Stimulated activated CD8-positive, alpha-beta memory T cell treated with anti-CD3 and anti-CD28 coated beads, Interleukin-15, amount 100 ng/mL, for 48 hours (primary cell): ENCODE data around the gene MYO9B.
"Not testable (repeated sequence)": the region's sequence is repeated elsewhere in the genome, so short reads cannot be mapped to it uniquely, and the experiment has no call there.

Experiments used
- DNase-seq, 2 donors: peaks; one replicate each; pipeline ENCODE4 v3.0.0-alpha.2; 2020; ENCODE audit warnings: low read depth in 2 of 2

Gene MYO9B

GRCh38 chr19:17145546-17146497 lies 70.2 kb downstream of the MYO9B start:
- DNase-seq: no peak

- no peak for DNase-seq
These were observed 72.6 kb downstream of the MYO9B start for GRCh38 chr19:17148130-17148529.

GRCh38 chr19:17149393-17150135 lies 74.0 kb downstream of the MYO9B start:
- DNase-seq: no peak

- no peak for DNase-seq
These were observed 78.4 kb downstream of the MYO9B start for GRCh38 chr19:17153996-17154395.

- no peak for DNase-seq
These were observed 79.7 kb downstream of the MYO9B start for GRCh38 chr19:17155251-17155650.

- no peak for DNase-seq
These were observed 80.8 kb downstream of the MYO9B start for GRCh38 chr19:17156296-17156946.

GRCh38 chr19:17156947-17157302 lies 81.3 kb downstream of the MYO9B start:
- DNase-seq: no peak

GRCh38 chr19:17158584-17158983 lies 83.0 kb downstream of the MYO9B start:
- DNase-seq: no peak

- no peak for DNase-seq
These were observed 84.2 kb downstream of the MYO9B start for GRCh38 chr19:17159466-17160393.

GRCh38 chr19:17160908-17161307 lies 85.3 kb downstream of the MYO9B start:
- no peak for DNase-seq

- DNase-seq: not testable (repeated sequence)
These were observed 86.6 kb downstream of the MYO9B start for GRCh38 chr19:17162131-17162530.

- no peak for DNase-seq
These were observed 87.0 kb downstream of the MYO9B start for GRCh38 chr19:17162580-17162979.

- DNase-seq: no peak
These were observed 88.1 kb downstream of the MYO9B start for GRCh38 chr19:17163652-17164051.

- DNase-seq: no peak
These were observed 89.1 kb downstream of the MYO9B start for GRCh38 chr19:17164639-17165038.

GRCh38 chr19:17165715-17166114 lies 90.1 kb downstream of the MYO9B start:
- no peak for DNase-seq

GRCh38 chr19:17170538-17171297 lies 95.1 kb downstream of the MYO9B start:
- DNase-seq: no peak

- DNase-seq: no peak
These were observed 96.3 kb downstream of the MYO9B start for GRCh38 chr19:17171874-17172273.

GRCh38 chr19:17172624-17173345 lies 97.2 kb downstream of the MYO9B start:
- no peak for DNase-seq

GRCh38 chr19:17178291-17178690 lies 102.7 kb downstream of the MYO9B start:
- DNase-seq: no peak
